ENCODE data around the gene SARM1. TPM values are rescaled to one million over a fixed set of nuclear protein-coding genes. Genes with fewer than 3 reads are reported as not detected.

The SARM1 gene
- total and polyA plus RNA-seq, 2 of the 13 experiments (the other 11 are each of a cell fraction or from before 2014, with no cell fraction given), result 0.73 to 0.86 TPM

GRCh38 chr17:28395968-28396367, 24.5 kb downstream of the SARM1 start:
- Histone ChIP-seq H3K79me2 (ENCODE audit: insufficient read depth, low read length) (no peaks in the 10 kb centered on the region), H3K36me3 (replicated peaks in 1 of 2; ENCODE audit: control insufficient read depth in 1 of 2, insufficient read depth in 2 of 2, low read length in 2 of 2) (peaks cover 5 to 6% of the 10 kb centered on the region in 2 experiments; a peak in 3 of 5 replicates), H3K4me1 (ENCODE audit: insufficient read depth, low read length) (peaks cover 34% of the 10 kb centered on the region), H3K9ac (ENCODE audit: insufficient read depth, low read depth, low read length) (no peak overlapping the region), H3K9me3 (ENCODE audit: low read length) (no peaks in the 10 kb centered on the region), H3K27me3 (ENCODE audit: control insufficient read depth in 1 of 2, insufficient read depth in 2 of 2, low read length in 2 of 2) (no peaks in the 10 kb centered on the region), H2AFZ (ENCODE audit: low read length) (no peak overlapping the region), H3K27ac (ENCODE audit: extremely low read length, insufficient read depth, low read length) (no peak overlapping the region), H3K4me2 (ENCODE audit: low read depth, low read length) (no peak overlapping the region), H4K20me1 (ENCODE audit: insufficient read depth, low read length) (no peaks in the 10 kb centered on the region), H3K4me3 (replicated peaks in 1 of 3; ENCODE audit: insufficient read depth in 1 of 3, low read depth in 2 of 3, low read length in 3 of 3) (no peak overlapping the region)
- ATAC-seq, result no peak
- intact Hi-C loops (cut with micrococcal nuclease; ENCODE audit: unreplicated experiment) (loop anchor here (2.0 kb wide), 1 partner anchor 19 kb away; no protein-coding TSS in a partner anchor), in situ Hi-C loops (cut with HindIII; ENCODE audit: extremely low pct_ligation_motif_present, low pct_unique_long_range_greater_than_20kb) (no loop called here)
- CTCF ChIA-PET (ENCODE audit: low intra/inter-chr PET ratio, low total read pairs), result no interaction called here
- FAIRE-seq, result no peak
- POLR2A ChIA-PET, result interaction anchor here (1.4 to 4.8 kb wide), 5 partner anchors 9 to 28 kb away, joined by 4 to 33 read pairs (median 8); partner anchors contain the start of genes SLC46A1 and VTN
- no peak for DNase-seq (ENCODE audit: low spot score)
- BruUV-seq (replicated peaks), result no TSS peak
- whole genome bisulfite sequencing (ENCODE audit: low lambda C conversion rate), result 86% methylated on average over 2 of the region's 6 CpGs
- no peak for TF ChIP-seq NCOA1 (CRISPR knock-in tag; IDR thresholded peaks at IDR 0.05)
- TF ChIP-seq ARNTL (CRISPR knock-in tag; IDR thresholded peaks at IDR 0.05), result no peak
- no peak for TF ChIP-seq JUNB (CRISPR knock-in tag; IDR thresholded peaks at IDR 0.05; ENCODE audit: borderline replicate concordance)
- TF ChIP-seq ZNF121 (CRISPR knock-in tag; IDR thresholded peaks at IDR 0.05), result no peak
- 0 out of 2 replicates have a peak, but pooled peaks have one; percentile 67 for TF ChIP-seq ZNF326 (CRISPR knock-in tag; IDR thresholded peaks at IDR 0.05; ENCODE audit: borderline replicate concordance)
- TF ChIP-seq ZBTB43 (CRISPR knock-in tag; conservative IDR thresholded peaks at IDR 0.05), result no peak
- TF ChIP-seq ISL2 (CRISPR knock-in tag; IDR thresholded peaks at IDR 0.05), result no peak
- TF ChIP-seq KDM5A (IDR thresholded peaks at IDR 0.05; ENCODE audit: borderline replicate concordance, low read length), result no peak
- peak; percentile 69 for TF ChIP-seq RBM22 (optimal IDR thresholded peaks at IDR 0.05; ENCODE audit: low read length)
- TF ChIP-seq POLR2A (IDR thresholded peaks at IDR 0.05; ENCODE audit: insufficient read depth in 1 of 2, low read depth in 2 of 2, low read length in 2 of 2), result 0 out of 4 replicates have a peak, but pooled peaks of 1 of the 2 experiments have one; percentile 23
